Hematopoietic multipotent progenitor cell treated with erythropoietin and hydrocortisone succinate and interleukin-3 and kit ligand, for 8 days (in vitro differentiated cells): ENCODE results near the gene SMC5.
"Not testable (repeated sequence)": the region's sequence is repeated elsewhere in the genome, so short reads cannot be mapped to it uniquely, and the experiment has no call there.

Experiments
- DNase-seq: peaks from one replicate; pipeline ENCODE4 v3.0.0-alpha.2; 2015

Gene SMC5

GRCh38 chr9:70278305-70278704 is 19.5 kb downstream of the SMC5 start:
- no peak for DNase-seq

- no peak for DNase-seq
These were observed 25.1 kb downstream of the SMC5 start for GRCh38 chr9:70283848-70284247.

- no peak for DNase-seq
These were observed 26.5 kb downstream of the SMC5 start for GRCh38 chr9:70285246-70285645.

- no peak for DNase-seq
These were observed 27.3 kb downstream of the SMC5 start for GRCh38 chr9:70285981-70286598.

- DNase-seq, result no peak
These were observed 31.8 kb downstream of the SMC5 start for GRCh38 chr9:70290626-70291025.

- DNase-seq, result no peak
These were observed 32.7 kb downstream of the SMC5 start for GRCh38 chr9:70291446-70291845.

GRCh38 chr9:70292253-70292652 is 33.5 kb downstream of the SMC5 start:
- DNase-seq, result no peak

GRCh38 chr9:70293214-70293613 is 34.4 kb downstream of the SMC5 start:
- DNase-seq, result no peak

GRCh38 chr9:70297141-70297540 is 38.4 kb downstream of the SMC5 start:
- no peak for DNase-seq

GRCh38 chr9:70298245-70298771 is 39.5 kb downstream of the SMC5 start:
- no peak for DNase-seq

- no peak for DNase-seq
These were observed 44.5 kb downstream of the SMC5 start for GRCh38 chr9:70303268-70303667.

GRCh38 chr9:70304810-70305209 is 46.0 kb downstream of the SMC5 start:
- no peak for DNase-seq

GRCh38 chr9:70315389-70315788 is 56.6 kb downstream of the SMC5 start:
- DNase-seq, result no peak

GRCh38 chr9:70318002-70318401 is 59.2 kb downstream of the SMC5 start:
- no peak for DNase-seq

- no peak for DNase-seq
These were observed 63.3 kb downstream of the SMC5 start for GRCh38 chr9:70322096-70322495.

GRCh38 chr9:70324963-70325362 is 66.2 kb downstream of the SMC5 start:
- no peak for DNase-seq

- DNase-seq, result not testable (repeated sequence)
These were observed 69.8 kb downstream of the SMC5 start for GRCh38 chr9:70328625-70329024.

- peak; percentile 63 for DNase-seq
These were observed 81.8 kb downstream of the SMC5 start for GRCh38 chr9:70340572-70340971.

GRCh38 chr9:70347046-70347445 is 88.3 kb downstream of the SMC5 start:
- DNase-seq, result no peak

- no peak for DNase-seq
These were observed 93.6 kb downstream of the SMC5 start for GRCh38 chr9:70352356-70352755.

GRCh38 chr9:70352802-70353201 is 94.0 kb downstream of the SMC5 start:
- DNase-seq, result peak; percentile 29

GRCh38 chr9:70355801-70356200 is 97.0 kb downstream of the SMC5 start:
- DNase-seq, result no peak

GRCh38 chr9:70362952-70363351 is 104.2 kb downstream of the SMC5 start:
- DNase-seq, result no peak

- DNase-seq, result no peak
These were observed 105.0 kb downstream of the SMC5 start for GRCh38 chr9:70363760-70364159.

- DNase-seq, result no peak
These were observed 108.6 kb downstream of the SMC5 start for GRCh38 chr9:70367305-70367930.
